CD14-positive monocyte (primary cell): ENCODE measurements around the gene ARL11. TPM values are rescaled to one million over a fixed set of nuclear protein-coding genes. Genes with fewer than 3 reads are reported as not detected.
A peak's percentile ranks its signal among the peaks of the same experiment; 100 is the strongest.

ENCODE experiments used
- DNase-seq, 3 donors: peaks; one replicate each; pipeline ENCODE4 v3.0.0-alpha.2; 2011 to 2022
- H2AFZ ChIP-seq: 2 replicates; pipeline ENCODE4 v1.6.0; 2012; ENCODE audit warnings: mild to moderate bottlenecking, low read depth, low read length, inconsistent platforms; ENCODE audit not compliant: insufficient read depth, poor library complexity, severe bottlenecking
- H3K27ac ChIP-seq, 2 donors: 1 replicate in 1 of 2; 2 replicates in 1 of 2; pipeline ENCODE4 v1.5.1; 2012 to 2013; ENCODE audit warnings: low read length in 2 of 2, control low read depth in 1 of 2, inconsistent platforms in 1 of 2, low read depth in 1 of 2, mild to moderate bottlenecking in 1 of 2
- H3K27me3 ChIP-seq, 2 donors: one replicate each; pipeline versions ENCODE4 v1.6.0 to v1.6.1; 2011 to 2013; ENCODE audit warnings: low read length in 2 of 2; ENCODE audit not compliant: control insufficient read depth in 2 of 2, insufficient read depth in 2 of 2
- H3K36me3 ChIP-seq, 2 donors: replicated peaks in 1 of 2; 1 replicate in 1 of 2; 2 replicates in 1 of 2; pipeline versions ENCODE4 v1.5.1 to v1.6.1; 2012 to 2013; ENCODE audit warnings: low read length in 2 of 2, control low read depth in 1 of 2, inconsistent platforms in 1 of 2, mild to moderate bottlenecking in 1 of 2; ENCODE audit not compliant: insufficient read depth in 2 of 2, control insufficient read depth in 1 of 2
- H3K4me1 ChIP-seq, 2 donors: 1 replicate in 1 of 2; 2 replicates in 1 of 2; pipeline versions ENCODE4 v1.5.1 to v1.6.1; 2012 to 2013; ENCODE audit warnings: low read length in 2 of 2, control low read depth in 1 of 2, inconsistent platforms in 1 of 2, mild to moderate bottlenecking in 1 of 2, moderate library complexity in 1 of 2; ENCODE audit not compliant: insufficient read depth in 2 of 2, control insufficient read depth in 1 of 2
- H3K4me2 ChIP-seq: replicated peaks from 2 replicates; pipeline ENCODE3; 2012; ENCODE audit warnings: low read length, moderate library complexity, mild to moderate bottlenecking; ENCODE audit not compliant: poor library complexity, severe bottlenecking; ENCODE audit errors: extremely low read depth
- H3K4me3 ChIP-seq, 3 experiments: fragments of 200-600 bp in 1 of 3; sonication (generic) in 1 of 3; replicated peaks in 1 of 3; 1 replicate in 2 of 3; 2 replicates in 1 of 3; pipeline ENCODE4 v1.5.1; 2011 to 2013; ENCODE audit warnings: low read length in 3 of 3, mild to moderate bottlenecking in 3 of 3, control low read depth in 2 of 3, low read depth in 2 of 3, inconsistent platforms in 1 of 3, moderate library complexity in 1 of 3
- H3K79me2 ChIP-seq: 2 replicates; pipeline ENCODE4 v1.6.0; 2012; ENCODE audit warnings: mild to moderate bottlenecking, control low read depth, inconsistent platforms, low read length, moderate library complexity; ENCODE audit not compliant: insufficient read depth
- H3K9ac ChIP-seq: 2 replicates; pipeline ENCODE4 v1.6.0; 2017; ENCODE audit warnings: low read length, mild to moderate bottlenecking; ENCODE audit not compliant: insufficient read depth, poor library complexity, severe bottlenecking
- H3K9me3 ChIP-seq, 2 donors: replicated peaks in 1 of 2; 1 replicate in 1 of 2; 2 replicates in 1 of 2; pipeline versions ENCODE4 v1.5.1 to v1.6.1; 2012 to 2013; ENCODE audit warnings: low read length in 2 of 2, control low read depth in 1 of 2; ENCODE audit not compliant: control insufficient read depth in 1 of 2, insufficient read depth in 1 of 2
- H4K20me1 ChIP-seq: 2 replicates; pipeline ENCODE4 v1.6.0; 2012; ENCODE audit warnings: mild to moderate bottlenecking, low read length, control low read depth, moderate library complexity; ENCODE audit not compliant: insufficient read depth
- H3K27ac Mint-ChIP-seq, 7 donors: one replicate each; pipeline ENCODE4 v1.8.0; 2020; ENCODE audit warnings: mild to moderate bottlenecking in 7 of 7, mixed read lengths in 7 of 7, moderate library complexity in 6 of 7, inconsistent platforms in 2 of 7
- H3K27me3 Mint-ChIP-seq, 3 donors: one replicate each; pipeline ENCODE4 v1.8.0; 2021 to 2022; ENCODE audit warnings: low read depth in 3 of 3, mild to moderate bottlenecking in 3 of 3, mixed read lengths in 3 of 3, moderate library complexity in 3 of 3, inconsistent platforms in 1 of 3
- H3K36me3 Mint-ChIP-seq, 2 donors: one replicate each; pipeline ENCODE4 v1.8.0; 2020; ENCODE audit warnings: mixed read lengths in 2 of 2, inconsistent platforms in 1 of 2, mild to moderate bottlenecking in 1 of 2
- H3K4me1 Mint-ChIP-seq: one replicate; pipeline ENCODE4 v1.8.0; 2020; ENCODE audit warnings: mild to moderate bottlenecking, mixed read lengths
- H3K4me3 Mint-ChIP-seq, 2 donors: one replicate each; pipeline ENCODE4 v1.8.0; 2020; ENCODE audit warnings: mild to moderate bottlenecking in 2 of 2, mixed read lengths in 2 of 2, moderate library complexity in 1 of 2
- H3K9me3 Mint-ChIP-seq, 7 donors: one replicate each; pipeline ENCODE4 v1.8.0; 2020 to 2022; ENCODE audit warnings: mixed read lengths in 7 of 7, mild to moderate bottlenecking in 6 of 7, moderate library complexity in 6 of 7, inconsistent platforms in 2 of 7
- CTCF ChIP-seq: fragments of 200-600 bp; IDR thresholded peaks from one replicate; pipeline ENCODE4 v1.8.0; 2022; ENCODE audit warnings: antibody characterized with exemption, mild to moderate bottlenecking
- WGBS: methylation state at CpG from one replicate; pipeline ENCODE4 v1.1.5; 2013; ENCODE audit warnings: missing lambda C conversion rate; ENCODE audit not compliant: insufficient coverage; 5-methylcytosine and 5-hydroxymethylcytosine counted together
- intact Hi-C, 2 donors: fragments of 100-400 bp; cut with micrococcal nuclease; formaldehyde crosslinking; loops; one replicate each; pipeline versions ENCODE4 v1.15.0 to v1.15.1; 2023
- polyA plus RNA-seq, 3 donors: library from polyadenylated mRNA; depleted of rRNA in 1 of 3; unstranded in 2 of 3; stranded (reverse) in 1 of 3; fragments of 300-500 nt in 2 of 3; fragments of >200 nt in 1 of 3; fragmentation: Illumina TruSeq in 2 of 3; gene quantifications; 1 replicate in 2 of 3; 2 replicates in 1 of 3; pipeline ENCODE4 v1.2.3, GENCODE V29; 2012 to 2021

Gene ARL11
- polyA plus RNA-seq, 3 donors = 12.8 to 19.2 (median 15.2) TPM

- H3K4me3 Mint-ChIP-seq = no peak overlapping the region
- H3K36me3 Mint-ChIP-seq = peaks cover 37 to 39% of the 10 kb centered on the region in 2 donors
- Histone ChIP-seq H3K4me2 (no peak overlapping the region), H2AFZ (no peak overlapping the region), H3K4me3 (no peak overlapping the region), H4K20me1 (no peaks in the 10 kb centered on the region), H3K36me3 (peaks cover 15 to 40% of the 10 kb centered on the region in 2 donors), H3K79me2 (peaks cover 15% of the 10 kb centered on the region), H3K9ac (no peak overlapping the region), H3K27me3 (no peaks in the 10 kb centered on the region), H3K4me1 (peaks cover 15 to 22% of the 10 kb centered on the region in 2 donors), H3K9me3 (no peaks in the 10 kb centered on the region), H3K27ac (no peak overlapping the region)
- intact Hi-C loops = no loop called here
- DNase-seq = no peak
- WGBS = 68% methylated on average over 4 of the region's 5 CpGs
- TF ChIP-seq CTCF = no peak
- peaks cover 1 to 5% (median 3%) of the 10 kb centered on the region in 3 donors for H3K27me3 Mint-ChIP-seq
- peaks cover 24% of the 10 kb centered on the region for H3K4me1 Mint-ChIP-seq
- no peak overlapping the region for H3K27ac Mint-ChIP-seq
- H3K9me3 Mint-ChIP-seq = peaks cover 0 to 3% (median 0%) of the 10 kb centered on the region in 7 donors
Observed at GRCh38 chr13:49580980-49581680, 47.2 kb upstream of the ARL11 start.

DNA sequence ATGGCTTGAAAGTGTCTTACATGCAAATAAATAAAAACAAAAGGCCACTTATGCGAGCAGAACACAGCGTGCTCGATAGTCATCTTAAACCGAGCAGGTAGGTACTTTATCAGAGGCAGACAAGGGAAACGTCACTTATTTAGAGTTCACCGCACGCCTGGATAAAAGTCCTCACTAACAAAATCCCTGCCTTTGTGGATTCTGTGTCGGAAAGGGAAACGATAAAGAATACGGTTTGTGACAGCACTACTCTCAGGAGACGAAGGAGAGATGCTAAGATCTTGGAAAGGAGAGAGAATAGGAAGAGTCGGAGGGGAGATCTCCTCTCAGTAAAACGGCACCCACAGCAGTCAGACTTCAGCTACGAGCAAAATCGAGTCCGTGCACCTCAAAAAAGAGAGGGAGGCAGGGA, 43.5 kb upstream of the ARL11 start:
- H3K36me3 Mint-ChIP-seq = peaks cover 24 to 25% of the 10 kb centered on the region in 2 donors
- peaks cover 5 to 9% (median 8%) of the 10 kb centered on the region in 3 donors for H3K27me3 Mint-ChIP-seq
- intact Hi-C loops = no loop called here
- H3K9ac ChIP-seq = peak overlapping the region; percentile 77
- peak overlapping the region in 1 of 2 donors; percentile 72 for H3K27ac ChIP-seq
- TF ChIP-seq CTCF = no peak
- peaks cover 28% of the 10 kb centered on the region for H3K4me1 Mint-ChIP-seq
- peak overlapping the region; percentile 64 to 88 (median 81) for H3K4me3 ChIP-seq
- peaks cover 0 to 3% (median 0%) of the 10 kb centered on the region in 7 donors for H3K9me3 Mint-ChIP-seq
- no peaks in the 10 kb centered on the region for H3K27me3 ChIP-seq
- peak overlapping the region; percentile 100 for H2AFZ ChIP-seq
- peaks cover 6 to 22% of the 10 kb centered on the region in 2 donors for H3K36me3 ChIP-seq
- peak overlapping the region; percentile 89 to 98 for H3K4me3 Mint-ChIP-seq
- H3K4me2 ChIP-seq = peak overlapping the region; percentile 94
- H3K27ac Mint-ChIP-seq = peak overlapping the region in 6 of 7 donors; percentile 62 to 88 (median 71)
- DNase-seq = no peak
- H4K20me1 ChIP-seq = no peaks in the 10 kb centered on the region
- no peaks in the 10 kb centered on the region for H3K9me3 ChIP-seq
- peaks cover 15% of the 10 kb centered on the region for H3K79me2 ChIP-seq
- 0% methylated on average over 4 of the region's 16 CpGs for WGBS
- H3K4me1 ChIP-seq = peaks cover 17 to 24% of the 10 kb centered on the region in 2 donors
